GM21447 (cell line): ENCODE data around the gene HLA-DMB.
"Not testable (repeated sequence)": the region's sequence is repeated elsewhere in the genome, so short reads cannot be mapped to it uniquely, and the experiment has no call there.

Source experiments
- ATAC-seq: cut with Tn5 transposase; IDR thresholded peaks from one replicate; pipeline ENCODE4 v1.9.1; 2021; ENCODE audit not compliant: unreplicated experiment

The HLA-DMB gene

DNA sequence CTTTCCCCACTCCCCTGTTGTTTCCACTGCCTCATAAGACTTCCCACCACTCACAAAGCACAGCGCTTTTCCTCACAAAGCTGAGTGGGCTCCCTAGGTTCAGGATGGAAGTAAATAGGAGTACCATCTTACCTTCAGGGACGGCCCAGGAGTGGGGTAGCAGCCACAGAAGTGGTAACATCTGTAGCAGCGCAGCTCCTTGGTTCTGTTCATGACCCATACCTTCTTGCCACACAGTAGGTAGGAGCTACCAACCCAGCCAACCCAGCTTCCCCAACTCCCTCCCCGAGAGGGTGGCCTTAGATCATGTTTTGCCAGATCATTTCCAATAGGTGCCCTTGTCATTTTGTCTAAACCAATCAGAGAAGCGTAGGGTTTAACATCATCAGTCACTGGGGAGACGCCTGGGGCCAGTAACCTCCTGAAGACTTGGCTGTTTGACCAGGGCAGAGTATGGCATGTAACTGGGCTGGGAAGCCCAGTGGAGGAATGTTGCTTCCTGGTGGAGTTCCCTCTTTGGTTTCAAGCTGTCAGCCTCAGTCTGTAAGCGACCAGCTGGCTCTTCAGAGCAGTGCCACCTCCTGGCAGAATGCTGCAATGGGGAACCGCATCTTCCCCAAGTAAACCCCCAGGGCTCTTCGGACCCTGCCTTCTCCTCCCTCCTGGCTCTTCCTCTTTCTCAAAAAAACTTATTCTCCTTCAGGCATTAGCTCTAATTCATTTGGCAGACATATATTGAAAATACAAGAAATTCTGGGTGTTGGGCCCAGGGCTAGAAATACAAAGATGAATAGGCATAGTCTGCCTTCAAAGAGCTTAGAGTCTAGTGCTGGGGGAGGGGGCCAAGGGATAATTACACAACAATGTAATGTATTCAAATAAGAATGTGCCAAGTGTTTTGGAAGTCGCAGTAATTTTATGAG, 12.2 kb upstream of the HLA-DMB start, which contains the start of gene HLA-DMA:
Gene HLA-DMA (minus strand): TSS at position 281 of the 923 bp plus-strand sequence. CDS start 61 bp downstream, at position 220.
- peak; percentile 94 for ATAC-seq

DNA sequence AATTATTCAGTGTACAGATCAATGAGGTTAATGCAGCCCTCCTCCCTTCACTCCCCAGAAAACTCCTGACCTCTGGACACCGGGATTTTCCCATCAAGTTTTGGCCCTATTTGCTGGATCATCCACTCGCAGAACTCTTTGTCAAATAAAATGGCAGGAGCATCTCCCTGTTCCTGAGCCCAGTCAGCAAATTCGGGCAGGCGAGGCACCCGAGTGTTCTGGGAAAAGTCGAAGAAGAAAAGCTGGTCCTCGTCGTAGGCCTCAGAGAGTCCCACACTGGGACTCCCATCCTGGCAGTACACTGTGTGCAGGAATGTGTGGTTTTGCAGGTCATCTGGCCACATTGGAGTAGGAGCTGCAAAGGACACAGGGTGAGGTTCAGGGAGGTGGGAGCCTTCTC, 9.6 kb upstream of the HLA-DMB start:
- no peak for ATAC-seq

DNA sequence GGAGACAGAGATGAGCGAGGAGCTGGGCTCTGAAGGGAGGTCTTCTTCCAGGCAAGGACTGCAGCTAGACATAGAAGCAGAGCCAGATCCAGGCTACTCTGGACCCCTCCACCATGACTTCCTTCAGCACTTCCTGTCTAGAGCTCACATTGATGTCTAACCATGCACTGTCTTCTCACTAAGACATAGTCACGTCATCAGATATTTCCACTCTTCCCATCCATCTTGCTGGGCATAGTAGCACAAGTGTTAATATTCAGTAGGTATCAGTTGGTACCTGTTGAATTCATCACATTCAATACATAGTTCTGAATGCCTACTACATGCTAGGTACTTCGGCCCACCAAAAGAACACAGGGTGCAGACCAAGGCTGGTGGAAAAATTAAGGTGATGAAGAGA, 9.2 kb upstream of the HLA-DMB start:
- no peak for ATAC-seq

DNA sequence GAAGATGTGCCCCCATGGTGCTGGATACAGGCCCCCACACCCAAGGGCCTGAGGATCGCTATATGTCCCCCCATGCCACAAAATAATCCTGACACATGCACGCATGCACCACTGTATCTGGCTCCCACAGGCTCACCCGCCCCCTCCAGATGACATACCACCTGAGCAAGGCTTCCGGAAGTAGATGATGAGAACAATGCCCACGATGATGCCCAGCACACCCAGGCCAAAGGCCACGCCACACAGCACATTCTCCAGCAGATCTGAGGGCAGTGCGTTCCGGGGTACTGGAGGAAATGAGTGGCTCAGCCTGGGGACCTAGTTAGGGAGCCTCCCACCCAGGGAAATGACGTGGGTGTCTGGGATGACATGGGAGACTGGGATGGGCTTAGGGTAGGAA, 8.3 kb upstream of the HLA-DMB start:
- no peak for ATAC-seq

DNA sequence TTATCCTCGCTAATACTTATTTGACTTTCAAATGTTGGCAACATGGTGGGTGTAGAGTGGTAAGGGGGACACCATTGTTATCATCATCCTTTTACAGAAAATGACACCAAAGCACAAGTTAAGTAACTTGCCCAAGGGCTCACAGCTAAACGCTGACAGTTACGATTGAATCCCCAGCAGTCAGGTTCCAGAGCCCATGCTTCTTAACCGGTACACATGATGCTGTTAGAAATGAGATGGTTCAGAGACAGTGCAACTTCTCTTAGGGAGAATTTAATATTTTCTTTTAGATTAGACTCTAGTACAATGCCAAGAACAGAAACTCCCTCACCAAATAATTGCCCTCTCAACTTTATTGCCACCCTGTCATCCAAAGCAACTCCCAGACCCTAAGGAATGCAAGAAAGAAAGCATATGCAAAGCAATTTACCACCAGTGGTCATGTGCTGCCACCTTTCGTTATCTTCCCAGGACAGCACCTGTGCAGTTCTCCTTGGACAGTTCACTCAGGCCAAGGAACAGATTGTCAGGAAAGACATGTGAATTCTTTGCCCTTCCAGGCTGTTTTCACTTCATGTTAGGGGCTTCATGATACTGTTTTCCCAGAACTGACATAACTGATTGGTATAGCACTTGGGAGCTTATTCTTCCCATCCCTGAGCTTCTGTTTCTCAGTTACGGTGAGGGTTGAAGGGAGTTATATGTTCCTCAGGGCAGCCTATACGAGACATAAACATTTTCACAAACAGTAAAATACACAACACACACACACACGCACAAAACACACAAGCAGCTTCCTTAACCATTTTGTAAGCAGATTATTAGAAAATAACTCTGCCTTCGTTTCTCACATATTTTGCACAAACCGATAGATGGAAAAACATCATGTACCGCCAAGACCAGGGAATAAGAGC, 7.0 kb upstream of the HLA-DMB start:
- no peak for ATAC-seq

DNA sequence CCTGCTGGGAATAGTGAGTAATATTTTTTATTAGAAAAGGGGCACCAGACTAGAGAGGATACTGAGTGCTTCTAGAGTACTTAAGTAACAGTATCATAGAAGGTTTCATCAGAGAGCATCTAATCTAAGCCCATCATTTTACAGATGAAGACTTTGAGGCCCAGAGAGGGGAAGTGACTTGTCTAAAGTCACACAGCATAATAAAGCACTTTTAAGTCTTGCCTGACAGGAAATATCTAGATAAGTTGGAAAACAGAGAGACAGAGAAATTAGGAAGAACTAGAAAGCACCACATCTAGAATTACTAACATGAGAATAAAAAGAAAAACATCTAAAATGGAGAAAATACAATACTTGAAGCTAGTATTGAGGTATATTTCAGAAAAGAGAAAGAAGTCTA, 6.1 kb upstream of the HLA-DMB start:
- ATAC-seq = no peak

DNA sequence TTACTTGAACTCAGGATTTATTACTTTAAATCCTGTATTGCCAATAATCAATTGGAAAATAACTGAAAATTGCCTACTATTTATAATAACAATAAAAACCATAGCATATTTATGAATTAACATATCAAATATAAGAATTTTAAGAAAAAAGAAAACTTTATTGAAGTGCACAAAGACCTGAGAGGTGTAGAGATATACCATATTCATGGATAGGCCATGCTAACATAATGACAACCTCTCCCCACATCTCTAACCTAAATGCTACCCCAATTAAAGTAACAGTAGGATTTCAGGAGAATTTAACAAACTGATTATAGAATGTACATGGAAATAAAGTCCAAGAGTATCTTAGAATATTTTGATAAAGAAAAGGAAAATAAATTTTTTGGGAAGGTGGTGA, 5.1 kb upstream of the HLA-DMB start:
- no peak for ATAC-seq

DNA sequence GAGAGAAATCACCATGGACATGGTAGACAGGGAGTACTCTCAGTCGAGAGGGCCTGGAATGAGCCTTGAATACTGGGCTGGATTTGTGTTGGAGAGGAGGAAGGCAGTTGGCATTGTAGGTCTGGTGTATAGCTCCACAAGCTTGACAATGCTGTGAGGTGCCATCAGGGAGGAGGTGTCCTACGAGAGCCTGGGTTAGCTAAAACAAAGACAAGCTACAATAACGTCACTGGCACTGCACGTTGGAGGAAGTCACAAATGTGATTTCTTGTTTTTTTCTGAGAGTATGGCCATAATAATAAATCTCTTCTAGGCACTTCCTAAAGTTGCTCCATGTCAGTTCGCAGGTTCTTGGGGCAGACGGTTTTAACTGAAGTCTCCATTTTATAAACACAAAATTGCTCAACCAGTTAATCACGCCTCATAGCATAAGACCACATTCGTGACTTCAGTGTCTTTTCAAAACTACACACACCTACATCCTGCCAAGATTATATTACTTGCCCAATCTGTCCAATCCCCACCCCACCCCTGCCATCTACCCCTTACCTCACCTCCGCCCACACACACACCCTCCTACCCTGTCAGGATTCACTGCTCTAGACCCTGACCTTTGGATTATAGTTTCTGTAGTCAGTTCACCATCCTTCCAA, 4.4 kb upstream of the HLA-DMB start:
- ATAC-seq = no peak

DNA sequence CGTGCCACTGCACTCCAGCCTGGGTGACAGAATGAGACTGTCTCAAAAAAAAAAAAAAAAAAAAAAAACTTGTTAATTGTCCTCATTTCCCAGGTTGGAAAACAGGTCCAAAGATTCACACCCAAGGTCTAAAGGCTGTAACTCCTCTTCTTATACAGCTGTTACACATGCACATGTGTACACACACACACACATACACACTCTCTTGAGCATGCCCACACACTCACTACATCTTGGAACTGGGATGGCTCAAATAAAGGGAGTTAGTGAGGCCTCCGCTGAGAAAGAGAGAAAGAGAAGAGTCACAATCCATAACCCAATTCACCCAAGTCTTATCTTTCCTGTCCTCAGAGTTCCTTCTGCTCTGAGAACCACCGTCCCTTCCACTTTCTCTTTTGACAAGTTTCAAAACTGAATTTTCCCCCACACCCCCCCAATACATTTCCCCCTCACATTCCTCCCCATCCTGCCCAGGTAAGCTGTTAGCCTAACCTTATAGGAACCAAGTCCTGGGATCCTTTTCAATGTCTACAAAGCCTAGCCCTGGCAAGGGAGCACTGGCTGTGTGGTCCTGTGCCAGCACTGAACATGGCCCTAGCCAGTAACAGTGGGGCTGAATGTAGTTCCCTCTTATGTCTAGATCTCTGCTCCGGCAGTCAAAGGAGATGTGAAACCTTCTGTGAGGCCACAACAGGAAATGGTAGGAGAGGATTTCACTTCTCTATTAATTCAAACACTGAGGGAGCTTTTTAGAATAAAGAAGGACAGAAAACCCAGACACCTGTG, 3.2 kb upstream of the HLA-DMB start:
- peak; percentile 43 for ATAC-seq

DNA sequence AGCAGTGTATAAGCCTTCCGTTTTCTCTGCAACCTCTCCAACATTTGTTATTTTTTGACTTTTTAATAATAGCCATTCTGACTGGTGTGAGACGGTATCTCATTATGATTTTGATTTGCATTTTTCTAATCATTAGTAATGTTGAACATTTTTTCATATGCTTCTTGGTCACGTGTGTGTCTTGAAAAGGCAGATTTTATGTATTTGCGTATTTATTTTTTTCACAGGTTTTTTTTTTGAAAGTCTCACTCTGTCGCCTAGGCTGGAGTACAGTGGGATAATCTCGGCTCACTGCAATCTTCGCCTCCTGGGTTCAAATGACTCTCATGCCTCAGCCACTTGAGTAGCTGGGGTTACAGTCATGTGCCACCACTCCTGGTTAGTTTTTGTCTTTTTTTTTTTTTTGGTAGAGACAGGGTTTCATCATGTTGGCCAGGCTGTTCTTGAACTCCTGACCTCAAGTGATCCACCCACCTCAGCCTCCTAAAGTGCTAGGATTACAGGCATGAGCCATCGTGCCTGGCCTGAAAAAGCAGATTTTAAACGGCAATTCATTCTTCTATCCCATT, 1.8 kb upstream of the HLA-DMB start:
- ATAC-seq = not testable (repeated sequence)

DNA sequence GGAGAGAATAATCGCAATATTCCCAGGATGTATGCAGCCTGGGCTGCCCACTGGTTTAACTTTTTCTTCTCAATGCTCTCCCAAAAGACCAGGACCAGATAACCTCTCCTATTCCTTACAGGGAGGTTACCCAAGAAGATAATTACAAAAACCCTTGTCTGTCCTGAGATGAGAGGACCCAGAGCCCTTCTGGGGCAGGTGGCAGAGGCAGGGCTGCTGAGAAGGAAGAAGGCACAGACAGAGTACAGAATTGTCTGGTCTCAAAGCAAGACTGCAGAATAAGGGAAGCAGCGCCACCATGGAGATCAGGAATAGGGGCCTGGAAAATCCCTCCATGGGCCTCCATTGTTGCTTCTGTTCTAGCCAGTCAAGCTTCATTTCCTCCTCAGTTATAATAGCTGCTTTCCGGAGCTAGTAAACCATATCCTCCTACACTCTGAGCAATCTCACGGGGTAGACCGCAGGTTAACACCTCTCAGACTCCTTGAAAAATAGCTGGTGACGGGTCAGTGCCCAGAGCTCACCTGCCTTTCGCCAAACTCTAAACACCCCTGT, 463 bp upstream of the HLA-DMB start:
- ATAC-seq = peak; percentile 57

DNA sequence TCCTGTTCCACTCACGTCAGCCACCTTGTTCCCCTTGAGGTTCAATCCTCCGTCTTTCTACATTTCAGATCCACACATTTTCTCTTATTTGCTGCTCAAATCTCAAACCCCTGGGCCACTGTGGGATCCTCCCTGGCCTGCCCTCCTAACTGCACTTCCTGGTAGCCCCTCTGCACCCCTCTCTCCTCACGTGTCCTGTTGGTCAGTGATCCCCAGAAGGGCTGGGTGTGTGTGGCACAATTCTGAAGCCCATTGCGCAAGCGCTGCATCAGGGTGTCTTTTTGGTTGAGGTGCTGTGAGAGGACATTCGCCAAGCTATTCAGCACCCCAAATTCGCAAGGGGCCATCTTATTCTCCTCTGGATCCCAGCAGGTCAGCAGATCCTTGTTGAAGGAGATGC, 2.3 kb downstream of the HLA-DMB start:
- ATAC-seq = no peak

DNA sequence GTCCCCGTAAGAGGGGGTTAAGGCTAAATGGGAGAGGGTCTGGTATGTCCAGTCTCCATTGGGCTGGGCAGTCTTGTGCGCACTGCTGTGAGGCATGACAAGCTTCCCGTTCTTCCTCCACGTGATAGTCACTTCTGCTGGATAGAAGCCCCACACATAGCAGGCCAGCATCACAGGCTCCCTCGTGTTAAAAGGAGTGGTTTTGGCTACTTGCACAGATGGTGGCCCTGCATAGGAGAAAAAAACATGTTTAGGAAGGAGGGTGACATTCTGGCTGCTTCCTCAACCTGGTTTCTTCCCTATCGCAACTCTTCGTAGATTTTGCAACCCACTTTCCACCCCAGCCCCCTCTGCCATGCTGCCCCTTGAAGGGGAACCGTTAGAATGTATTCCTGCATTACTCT, 3.6 kb downstream of the HLA-DMB start:
- ATAC-seq = no peak

DNA sequence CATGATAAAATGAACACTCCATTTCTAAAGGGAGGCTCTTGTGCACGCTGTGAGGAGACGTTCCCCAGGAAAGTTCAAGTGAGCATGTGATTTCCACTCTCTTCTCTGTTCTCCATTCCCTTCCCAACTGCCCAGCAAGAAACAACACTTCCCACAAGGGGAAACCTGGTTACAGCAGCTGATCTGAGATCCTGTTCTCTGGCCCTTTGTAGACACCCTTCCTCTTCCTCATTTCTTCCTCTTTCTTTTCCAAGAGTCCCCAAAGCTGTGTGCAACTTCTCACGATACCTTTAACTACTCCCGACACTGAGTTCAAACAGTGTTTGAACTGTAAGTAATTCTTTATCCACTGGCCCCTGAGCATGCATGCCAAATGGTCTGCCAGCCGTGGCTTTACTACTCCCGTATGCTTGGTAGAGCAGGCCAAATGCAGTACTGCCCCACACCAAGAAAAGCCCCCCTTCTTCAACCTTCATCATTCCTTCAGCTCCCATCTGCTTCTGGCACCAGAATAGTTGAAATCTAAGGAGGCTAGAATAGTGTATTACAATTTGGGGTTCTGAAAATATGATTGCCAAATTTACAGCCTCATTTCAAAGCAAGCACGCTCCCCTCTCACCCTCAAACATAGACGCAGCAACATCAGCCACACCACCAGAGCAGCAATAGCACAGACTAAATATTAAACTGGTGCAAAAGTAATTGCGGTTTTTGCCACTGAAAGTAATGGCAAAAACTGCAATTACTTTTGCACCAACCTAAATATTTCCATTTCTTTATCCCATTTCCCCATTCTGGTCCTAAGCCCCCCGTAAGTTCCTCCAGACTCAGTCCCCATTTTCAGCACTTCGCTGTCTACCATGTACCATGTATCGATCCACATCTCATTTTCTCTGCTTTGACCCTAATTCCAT, 4.3 kb downstream of the HLA-DMB start:
- no peak for ATAC-seq

DNA sequence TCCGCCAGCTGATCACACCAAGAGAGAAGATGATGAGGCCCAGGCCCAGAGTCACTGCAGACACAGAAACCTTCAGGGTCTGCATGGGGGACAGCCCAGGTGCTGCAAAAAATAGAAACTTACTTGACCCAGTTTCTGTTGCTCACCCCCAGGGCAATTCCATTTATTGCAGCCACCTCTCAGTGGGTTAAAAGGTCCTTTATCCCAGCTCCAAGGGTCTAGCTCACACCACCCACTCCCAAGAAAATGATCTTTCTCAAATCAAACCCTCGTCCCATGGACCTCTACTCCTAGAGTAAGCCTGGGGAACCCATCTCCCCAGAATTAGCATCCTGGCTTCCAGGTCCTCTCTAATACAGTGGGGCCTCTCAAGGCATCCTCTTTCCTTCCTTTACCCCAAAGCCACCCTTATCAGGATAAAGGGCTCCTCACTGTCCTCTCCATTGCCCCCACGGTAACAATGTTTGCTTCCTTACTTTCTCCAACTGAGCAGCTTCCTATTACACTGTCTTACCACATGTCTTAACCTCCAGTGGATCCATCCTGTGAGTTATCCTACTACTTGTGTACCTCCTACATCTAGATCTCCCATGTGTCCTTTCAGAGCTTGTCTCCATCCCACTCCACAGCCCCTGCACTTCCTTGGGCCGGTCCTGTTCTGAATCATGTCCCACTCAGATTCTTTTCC, 5.1 kb downstream of the HLA-DMB start:
- no peak for ATAC-seq

DNA sequence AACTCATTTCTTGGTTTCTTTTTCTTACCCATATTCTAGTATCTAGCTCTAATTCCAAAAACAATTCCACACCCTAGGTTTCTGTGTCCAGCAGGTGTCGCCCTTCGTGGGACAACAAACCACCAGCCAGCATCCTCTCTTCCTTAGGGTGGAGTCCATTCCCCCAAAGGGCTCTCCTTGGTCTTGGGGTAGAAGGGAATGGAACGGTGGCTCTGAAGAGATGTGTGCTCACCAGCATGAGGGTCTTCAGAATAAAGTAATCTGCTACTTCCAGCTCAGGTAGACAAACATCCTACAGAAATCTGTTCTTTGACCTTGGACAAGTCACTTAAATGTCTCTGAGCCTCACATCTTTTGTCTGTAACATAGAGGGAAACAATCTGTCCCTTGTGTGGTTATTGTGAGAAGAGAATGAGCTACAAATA, 7.2 kb downstream of the HLA-DMB start:
- ATAC-seq = no peak

DNA sequence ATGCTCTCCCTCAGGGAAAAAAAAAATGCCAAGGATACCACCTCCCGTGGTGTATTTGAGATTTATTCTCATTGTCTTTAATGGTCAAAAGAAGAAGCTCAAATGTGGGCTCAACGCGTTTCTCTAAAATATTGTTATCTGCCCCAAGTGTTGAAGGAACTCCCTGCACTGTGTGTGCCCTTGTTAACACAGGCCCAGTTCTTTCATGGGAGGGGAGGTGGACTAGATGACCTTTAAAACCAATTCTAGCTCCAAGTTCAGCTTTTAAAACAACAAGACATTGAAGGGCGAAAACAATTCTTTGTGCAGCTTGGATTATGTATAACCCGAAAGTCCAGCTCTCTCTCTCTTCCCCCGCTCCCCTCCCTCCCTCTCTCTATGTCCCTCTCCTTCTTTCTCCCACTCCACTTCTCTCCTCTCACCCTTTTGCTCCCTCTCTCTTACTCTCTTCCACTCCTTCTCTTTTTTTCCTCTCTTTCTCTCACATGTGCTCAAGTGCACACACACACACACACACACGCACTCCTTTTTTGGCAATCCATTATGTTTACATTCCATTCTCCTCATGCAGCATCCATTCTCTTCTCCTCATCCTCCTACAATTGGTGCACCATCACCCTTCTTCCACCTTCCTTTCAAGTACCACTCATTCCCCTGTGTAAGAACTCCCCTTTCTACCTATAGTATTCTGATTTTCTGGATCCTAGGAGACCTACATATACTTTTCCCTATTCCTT, 8.5 kb downstream of the HLA-DMB start:
- ATAC-seq = no peak
